ENCODE data around the gene FSHR. TPM values are rescaled to one million over a fixed set of nuclear protein-coding genes. Genes with fewer than 3 reads are reported as not detected.

FSHR gene
- total RNA-seq, 4 donors from 2014 or later = not detected

DNA sequence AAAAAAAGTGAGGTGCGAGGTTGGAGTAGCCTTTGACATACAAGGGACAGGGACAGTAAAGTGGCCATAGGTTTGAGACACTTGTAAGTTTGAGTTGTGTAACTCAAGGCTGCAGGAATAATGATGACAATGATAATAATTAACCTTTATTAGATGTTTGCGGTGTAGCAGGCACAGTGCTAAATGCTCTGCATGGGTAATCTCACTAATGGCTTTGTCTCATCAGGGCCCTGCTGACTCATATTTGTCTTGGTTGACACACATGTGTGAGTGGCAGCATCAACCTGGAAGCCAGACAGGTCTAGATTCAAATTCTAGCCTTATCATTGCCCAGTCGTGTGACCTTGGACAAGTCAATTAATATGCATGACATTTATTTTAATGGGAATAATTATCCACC is 126.2 kb downstream of the FSHR start:
- no peak for DNase-seq (ENCODE audit: low spot score)
- TF ChIP-seq, protein P1, sequence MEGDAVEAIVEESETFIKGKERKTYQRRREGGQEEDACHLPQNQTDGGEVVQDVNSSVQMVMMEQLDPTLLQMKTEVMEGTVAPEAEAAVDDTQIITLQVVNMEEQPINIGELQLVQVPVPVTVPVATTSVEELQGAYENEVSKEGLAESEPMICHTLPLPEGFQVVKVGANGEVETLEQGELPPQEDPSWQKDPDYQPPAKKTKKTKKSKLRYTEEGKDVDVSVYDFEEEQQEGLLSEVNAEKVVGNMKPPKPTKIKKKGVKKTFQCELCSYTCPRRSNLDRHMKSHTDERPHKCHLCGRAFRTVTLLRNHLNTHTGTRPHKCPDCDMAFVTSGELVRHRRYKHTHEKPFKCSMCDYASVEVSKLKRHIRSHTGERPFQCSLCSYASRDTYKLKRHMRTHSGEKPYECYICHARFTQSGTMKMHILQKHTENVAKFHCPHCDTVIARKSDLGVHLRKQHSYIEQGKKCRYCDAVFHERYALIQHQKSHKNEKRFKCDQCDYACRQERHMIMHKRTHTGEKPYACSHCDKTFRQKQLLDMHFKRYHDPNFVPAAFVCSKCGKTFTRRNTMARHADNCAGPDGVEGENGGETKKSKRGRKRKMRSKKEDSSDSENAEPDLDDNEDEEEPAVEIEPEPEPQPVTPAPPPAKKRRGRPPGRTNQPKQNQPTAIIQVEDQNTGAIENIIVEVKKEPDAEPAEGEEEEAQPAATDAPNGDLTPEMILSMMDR (IDR thresholded peaks at IDR 0.05) = no peak
- ATAC-seq (ENCODE audit: low FRiP score) = no peak

DNA sequence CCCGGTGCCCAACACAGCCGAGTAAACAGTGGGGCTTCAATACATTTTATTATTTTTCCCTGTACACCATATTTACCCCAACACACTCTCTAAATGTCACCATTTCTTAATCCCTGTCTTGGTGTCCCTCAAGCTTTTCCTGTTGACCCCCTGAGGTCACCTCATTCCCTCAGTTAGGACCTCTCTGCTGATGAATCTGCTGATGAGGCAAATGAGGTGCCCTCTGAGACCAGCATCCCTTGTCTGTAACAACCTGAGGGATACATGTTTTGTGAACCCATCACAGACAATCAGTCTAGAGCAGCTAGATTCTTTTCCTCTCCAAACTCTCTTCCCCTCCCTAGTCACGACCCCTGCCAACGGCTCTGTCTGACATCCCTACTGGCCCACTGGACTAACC is 127.6 kb downstream of the FSHR start:
- ATAC-seq (ENCODE audit: low FRiP score) = no peak
- DNase-seq (ENCODE audit: low spot score) = no peak
- TF ChIP-seq, protein P1 (IDR thresholded peaks at IDR 0.05) = no peak

DNA sequence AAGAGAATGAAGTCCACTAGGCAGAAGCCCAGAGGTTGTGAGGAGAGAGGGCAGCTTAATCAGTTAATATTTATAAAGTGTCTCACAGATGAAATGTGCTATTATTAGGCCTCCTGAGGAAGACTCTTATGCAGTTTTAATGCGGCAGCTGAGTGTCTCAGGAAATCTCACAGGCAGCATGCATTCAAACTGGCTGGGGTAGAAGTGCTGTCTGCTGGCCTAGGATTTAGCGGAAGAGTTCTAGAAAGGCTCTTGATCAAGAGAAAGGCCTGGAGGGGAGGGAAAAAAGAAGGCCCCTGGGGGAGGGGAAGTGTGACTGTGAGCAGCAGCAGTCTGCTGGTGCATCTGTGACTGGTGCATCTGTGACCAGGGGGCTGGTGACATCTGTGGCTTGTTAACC is 133.0 kb downstream of the FSHR start:
- DNase-seq (ENCODE audit: low spot score) (no peak), ATAC-seq (ENCODE audit: low FRiP score) (no peak)
- TF ChIP-seq, protein P1 (IDR thresholded peaks at IDR 0.05) = no peak

DNA sequence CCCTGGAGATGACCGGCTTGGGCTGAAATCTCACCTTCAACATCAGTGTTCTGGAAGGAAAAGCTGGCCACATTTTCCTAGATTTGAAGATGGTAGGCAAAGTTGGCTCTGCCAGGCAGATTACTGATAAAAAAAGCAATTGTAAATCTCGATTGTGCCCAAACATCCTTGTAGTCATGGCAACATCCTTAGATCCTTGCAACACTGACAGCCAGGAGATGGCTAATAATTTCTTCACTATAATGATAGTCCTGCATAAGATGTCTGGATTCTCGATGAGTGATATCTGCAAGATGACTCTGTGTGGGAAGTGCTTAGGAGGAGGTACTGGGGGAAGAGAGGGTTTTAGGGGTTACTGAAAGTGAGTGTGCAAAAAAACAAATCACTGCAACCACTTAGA is 149.1 kb downstream of the FSHR start:
- TF ChIP-seq, protein P1 (IDR thresholded peaks at IDR 0.05) = no peak
- DNase-seq (ENCODE audit: low spot score) = no peak
- no peak for ATAC-seq (ENCODE audit: low FRiP score)

DNA sequence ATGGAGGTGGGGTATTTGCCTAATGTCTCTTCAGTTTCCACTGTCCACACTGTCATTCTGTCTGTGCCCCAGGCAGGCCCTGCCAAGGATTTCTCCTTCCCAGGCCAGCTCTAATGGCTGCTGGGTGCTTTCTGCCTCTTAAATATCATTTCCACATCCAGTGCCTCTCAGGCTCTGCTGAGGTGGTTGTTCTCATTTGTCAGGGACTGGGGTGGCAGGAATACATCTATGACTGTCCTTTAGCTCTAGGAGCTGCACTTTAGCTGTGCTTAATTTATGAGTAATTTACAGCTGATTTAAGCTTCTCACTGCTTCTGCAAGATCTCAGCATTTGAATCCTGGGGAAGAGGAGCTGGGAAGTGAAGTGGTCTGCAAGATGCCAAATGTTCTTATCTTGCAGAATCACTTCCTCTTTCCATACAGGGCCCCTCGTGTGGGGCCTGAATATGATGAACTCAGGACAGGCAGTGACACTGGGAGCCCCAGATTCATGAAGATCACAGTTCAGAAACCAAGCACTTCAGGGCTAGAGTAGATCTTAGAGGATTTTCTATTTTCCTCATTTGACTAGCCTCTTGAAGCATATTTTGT is 150.2 kb downstream of the FSHR start:
- ATAC-seq (ENCODE audit: low FRiP score) = no peak
- DNase-seq (ENCODE audit: low spot score) = no peak
- TF ChIP-seq, protein P1 (IDR thresholded peaks at IDR 0.05) = no peak

DNA sequence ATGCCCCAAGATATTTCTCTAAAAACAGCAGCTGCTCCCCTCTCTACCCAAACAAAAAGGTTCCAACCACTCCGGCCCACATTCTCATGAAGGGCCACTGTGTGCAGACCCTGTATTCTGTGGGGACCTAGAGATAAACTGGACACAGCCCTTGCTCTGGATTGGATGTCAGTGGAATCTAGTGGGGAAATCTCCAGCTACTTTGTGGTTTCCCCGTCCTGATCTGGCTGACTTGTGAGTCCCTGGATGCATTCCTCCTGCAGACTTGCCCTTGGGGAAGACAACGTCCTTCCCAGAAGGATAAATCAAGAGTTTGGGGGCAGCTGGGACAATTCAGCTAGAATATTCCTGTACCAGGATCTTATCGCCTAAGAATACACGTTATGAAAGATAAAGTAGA is 151.1 kb downstream of the FSHR start:
- TF ChIP-seq, protein P1 (IDR thresholded peaks at IDR 0.05) = no peak

DNA sequence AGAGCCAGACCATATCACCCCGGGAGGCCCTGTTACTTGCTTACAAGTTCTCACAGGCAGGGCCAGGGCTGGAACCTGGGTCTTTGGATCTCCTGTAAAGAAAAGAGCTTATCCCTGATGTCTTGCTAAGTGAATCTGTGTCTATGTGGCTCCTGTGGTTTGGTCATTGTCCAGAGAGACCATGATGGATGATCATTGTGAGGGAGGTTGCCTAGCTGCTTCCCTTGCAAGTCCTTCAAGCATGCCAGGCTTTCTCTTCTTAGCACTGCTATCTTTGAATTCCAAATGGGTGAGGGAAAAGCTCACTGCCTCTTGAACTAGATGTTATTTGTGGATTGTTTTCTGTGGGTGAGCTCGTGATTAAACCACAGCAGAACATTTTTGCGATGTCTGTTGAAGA is 151.6 kb downstream of the FSHR start:
- TF ChIP-seq, protein P1 (IDR thresholded peaks at IDR 0.05) = no peak
- DNase-seq (ENCODE audit: low spot score) (no peak), ATAC-seq (ENCODE audit: low FRiP score) (no peak)

More for the DNA sequence above, 151.1 kb downstream of the FSHR start:
- no peak for DNase-seq (ENCODE audit: low spot score)
- no peak for ATAC-seq (ENCODE audit: low FRiP score)
